ENCODE data around the gene SLC16A6.
"Not testable (repeated sequence)": the region's sequence is repeated elsewhere in the genome, so short reads cannot be mapped to it uniquely, and the experiment has no call there.

The SLC16A6 gene

GRCh38 chr17:68289936-68290267, 1.0 kb downstream of the SLC16A6 start:
- no peak for TF ChIP-seq CTCF (IDR thresholded peaks at IDR 0.05; ENCODE audit: insufficient read depth, missing control alignments)
- no peak for FAIRE-seq

GRCh38 chr17:68289473-68289872, 1.5 kb downstream of the SLC16A6 start:
- TF ChIP-seq CTCF (IDR thresholded peaks at IDR 0.05; ENCODE audit: insufficient read depth, missing control alignments), result no peak
- FAIRE-seq (no peak), DNase-seq (ENCODE audit: insufficient read length, low spot score) (no peak)

More at GRCh38 chr17:68289936-68290267, 1.0 kb downstream of the SLC16A6 start:
- DNase-seq (ENCODE audit: insufficient read length, low spot score), result no peak

GRCh38 chr17:68288804-68289203, 2.1 kb downstream of the SLC16A6 start:
- DNase-seq (ENCODE audit: insufficient read length, low spot score) (no peak), FAIRE-seq (no peak)
- no peak for TF ChIP-seq CTCF (IDR thresholded peaks at IDR 0.05; ENCODE audit: insufficient read depth, missing control alignments)

- no peak for TF ChIP-seq CTCF (IDR thresholded peaks at IDR 0.05; ENCODE audit: insufficient read depth, missing control alignments)
- DNase-seq (ENCODE audit: insufficient read length, low spot score), result no peak
- FAIRE-seq, result no peak
Measured at GRCh38 chr17:68288375-68288774, 2.6 kb downstream of the SLC16A6 start.

GRCh38 chr17:68281965-68282364, 9.0 kb downstream of the SLC16A6 start:
- not testable (repeated sequence) for DNase-seq (ENCODE audit: insufficient read length, low spot score); FAIRE-seq

- TF ChIP-seq CTCF (IDR thresholded peaks at IDR 0.05; ENCODE audit: insufficient read depth, missing control alignments), result no peak
- no peak for FAIRE-seq
Measured at GRCh38 chr17:68277807-68278206, 13.1 kb downstream of the SLC16A6 start.

GRCh38 chr17:68276339-68276738, 14.6 kb downstream of the SLC16A6 start:
- not testable (repeated sequence) for DNase-seq (ENCODE audit: insufficient read length, low spot score); FAIRE-seq

More at GRCh38 chr17:68277807-68278206, 13.1 kb downstream of the SLC16A6 start:
- no peak for DNase-seq (ENCODE audit: insufficient read length, low spot score)

- no peak for TF ChIP-seq CTCF (IDR thresholded peaks at IDR 0.05; ENCODE audit: insufficient read depth, missing control alignments)
- FAIRE-seq (no peak), DNase-seq (ENCODE audit: insufficient read length, low spot score) (no peak)
Measured at GRCh38 chr17:68273722-68274121, 17.2 kb downstream of the SLC16A6 start.

- FAIRE-seq; DNase-seq (ENCODE audit: insufficient read length, low spot score): not testable (repeated sequence)
Measured at GRCh38 chr17:68265833-68266232, 25.1 kb downstream of the SLC16A6 start.

Measured in D721Med (cell line).